Ovary (tissue), 3 donors: ENCODE measurements around the gene PRKD3.

ENCODE experiments used
- EP300 ChIP-seq: sonication (generic); formaldehyde crosslinking; IDR thresholded peaks from one replicate; pipeline ENCODE4 v1.6.1; 2017; ENCODE audit warnings: antibody characterized with exemption
- POLR2A ChIP-seq: fragments of 450-650 bp; IDR thresholded peaks from one replicate; pipeline ENCODE4 v1.6.1; 2017; ENCODE audit warnings: antibody characterized with exemption, mild to moderate bottlenecking, moderate library complexity
- TF ChIP-seq, protein P1 (sequence below), 3 donors: fragments of 450-650 bp in 2 of 3; fragments of 200-600 bp in 1 of 3; IDR thresholded peaks; one replicate each; pipeline versions ENCODE4 v1.5.1 to v1.8.0; 2016 to 2022; ENCODE audit warnings: antibody characterized with exemption in 3 of 3, mild to moderate bottlenecking in 1 of 3
- donor health status: DM: no; HTN: no; CAD: no.

DNA sequence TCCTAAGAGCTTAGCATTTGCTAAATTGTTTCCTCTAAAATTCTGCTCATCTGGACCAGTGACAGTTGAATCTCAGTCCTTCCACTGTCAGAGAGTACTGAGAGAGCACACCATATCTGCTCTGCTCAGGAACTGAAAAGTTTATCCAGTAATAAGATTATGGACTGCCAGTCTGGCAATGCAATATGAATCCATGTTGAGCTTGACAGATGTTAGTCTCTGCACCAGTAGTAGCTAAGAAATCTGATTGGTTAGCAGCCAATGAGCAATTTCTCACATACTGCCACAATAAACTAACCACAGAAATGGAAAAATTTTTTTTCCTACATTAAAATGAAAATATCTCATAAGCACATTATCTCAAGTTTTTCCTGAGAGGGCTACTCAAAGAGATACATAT lies 2.3 kb downstream of the PRKD3 start:
- TF ChIP-seq, protein P1, sequence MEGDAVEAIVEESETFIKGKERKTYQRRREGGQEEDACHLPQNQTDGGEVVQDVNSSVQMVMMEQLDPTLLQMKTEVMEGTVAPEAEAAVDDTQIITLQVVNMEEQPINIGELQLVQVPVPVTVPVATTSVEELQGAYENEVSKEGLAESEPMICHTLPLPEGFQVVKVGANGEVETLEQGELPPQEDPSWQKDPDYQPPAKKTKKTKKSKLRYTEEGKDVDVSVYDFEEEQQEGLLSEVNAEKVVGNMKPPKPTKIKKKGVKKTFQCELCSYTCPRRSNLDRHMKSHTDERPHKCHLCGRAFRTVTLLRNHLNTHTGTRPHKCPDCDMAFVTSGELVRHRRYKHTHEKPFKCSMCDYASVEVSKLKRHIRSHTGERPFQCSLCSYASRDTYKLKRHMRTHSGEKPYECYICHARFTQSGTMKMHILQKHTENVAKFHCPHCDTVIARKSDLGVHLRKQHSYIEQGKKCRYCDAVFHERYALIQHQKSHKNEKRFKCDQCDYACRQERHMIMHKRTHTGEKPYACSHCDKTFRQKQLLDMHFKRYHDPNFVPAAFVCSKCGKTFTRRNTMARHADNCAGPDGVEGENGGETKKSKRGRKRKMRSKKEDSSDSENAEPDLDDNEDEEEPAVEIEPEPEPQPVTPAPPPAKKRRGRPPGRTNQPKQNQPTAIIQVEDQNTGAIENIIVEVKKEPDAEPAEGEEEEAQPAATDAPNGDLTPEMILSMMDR (IDR thresholded peaks at IDR 0.05), result no peak
- no peak for TF ChIP-seq EP300
- TF ChIP-seq POLR2A, result no peak
